H4 (cell line): ENCODE results near the gene ALDH2. TPM values are rescaled to one million over a fixed set of nuclear protein-coding genes. Genes with fewer than 3 reads are reported as not detected.
"Not testable (repeated sequence)": the region's sequence is repeated elsewhere in the genome, so short reads cannot be mapped to it uniquely, and the experiment has no call there.

Experiments used
- DNase-seq: peaks from one replicate; pipeline ENCODE4 v3.0.0-alpha.2; 2015; ENCODE audit warnings: low spot score
- total RNA-seq: library from RNA; depleted of rRNA; stranded (reverse); fragments of >200 nt; shearing (Covaris generic); gene quantifications from 2 replicates; pipeline ENCODE4 v1.2.3, GENCODE V29; 2014

ALDH2 gene
- total RNA-seq, 1 experiment from 2014 or later, result 18.5 TPM

- DNase-seq, result no peak
Measured at GRCh38 chr12:111826316-111826715, 59.6 kb downstream of the ALDH2 start.

GRCh38 chr12:111826992-111827391, 60.3 kb downstream of the ALDH2 start:
- DNase-seq, result no peak

- no peak for DNase-seq
Measured at GRCh38 chr12:111827907-111828306, 61.2 kb downstream of the ALDH2 start.

GRCh38 chr12:111828338-111828979, 61.7 kb downstream of the ALDH2 start:
- DNase-seq, result no peak

- DNase-seq, result not testable (repeated sequence)
Measured at GRCh38 chr12:111829635-111830034, 62.9 kb downstream of the ALDH2 start.

- DNase-seq, result not testable (repeated sequence)
Measured at GRCh38 chr12:111834740-111835386, 68.1 kb downstream of the ALDH2 start.

GRCh38 chr12:111835531-111836181, 68.9 kb downstream of the ALDH2 start:
- DNase-seq, result not testable (repeated sequence)

- DNase-seq, result no peak
Measured at GRCh38 chr12:111838353-111838752, 71.6 kb downstream of the ALDH2 start.

- DNase-seq, result no peak
Measured at GRCh38 chr12:111840807-111841206, 74.1 kb downstream of the ALDH2 start.

GRCh38 chr12:111841236-111841749, 74.6 kb downstream of the ALDH2 start:
- no peak for DNase-seq

- peak; percentile 89 for DNase-seq
Measured at GRCh38 chr12:111841750-111842555, 75.2 kb downstream of the ALDH2 start, which contains the start of gene MAPKAPK5. Gene MAPKAPK5, plus strand, starts transcription at chr12:111842228. Its CDS starts 506 bp downstream, at chr12:111842734.

GRCh38 chr12:111842556-111843396, 76.0 kb downstream of the ALDH2 start:
- DNase-seq, result no peak

GRCh38 chr12:111846016-111846415, 79.3 kb downstream of the ALDH2 start:
- DNase-seq, result no peak

GRCh38 chr12:111850526-111850925, 83.8 kb downstream of the ALDH2 start:
- no peak for DNase-seq

- no peak for DNase-seq
Measured at GRCh38 chr12:111858186-111858585, 91.5 kb downstream of the ALDH2 start.

- DNase-seq, result no peak
Measured at GRCh38 chr12:111858778-111859177, 92.0 kb downstream of the ALDH2 start.

GRCh38 chr12:111864913-111865312, 98.2 kb downstream of the ALDH2 start:
- no peak for DNase-seq
